ENCODE measurements around the gene RPL23.

DNA sequence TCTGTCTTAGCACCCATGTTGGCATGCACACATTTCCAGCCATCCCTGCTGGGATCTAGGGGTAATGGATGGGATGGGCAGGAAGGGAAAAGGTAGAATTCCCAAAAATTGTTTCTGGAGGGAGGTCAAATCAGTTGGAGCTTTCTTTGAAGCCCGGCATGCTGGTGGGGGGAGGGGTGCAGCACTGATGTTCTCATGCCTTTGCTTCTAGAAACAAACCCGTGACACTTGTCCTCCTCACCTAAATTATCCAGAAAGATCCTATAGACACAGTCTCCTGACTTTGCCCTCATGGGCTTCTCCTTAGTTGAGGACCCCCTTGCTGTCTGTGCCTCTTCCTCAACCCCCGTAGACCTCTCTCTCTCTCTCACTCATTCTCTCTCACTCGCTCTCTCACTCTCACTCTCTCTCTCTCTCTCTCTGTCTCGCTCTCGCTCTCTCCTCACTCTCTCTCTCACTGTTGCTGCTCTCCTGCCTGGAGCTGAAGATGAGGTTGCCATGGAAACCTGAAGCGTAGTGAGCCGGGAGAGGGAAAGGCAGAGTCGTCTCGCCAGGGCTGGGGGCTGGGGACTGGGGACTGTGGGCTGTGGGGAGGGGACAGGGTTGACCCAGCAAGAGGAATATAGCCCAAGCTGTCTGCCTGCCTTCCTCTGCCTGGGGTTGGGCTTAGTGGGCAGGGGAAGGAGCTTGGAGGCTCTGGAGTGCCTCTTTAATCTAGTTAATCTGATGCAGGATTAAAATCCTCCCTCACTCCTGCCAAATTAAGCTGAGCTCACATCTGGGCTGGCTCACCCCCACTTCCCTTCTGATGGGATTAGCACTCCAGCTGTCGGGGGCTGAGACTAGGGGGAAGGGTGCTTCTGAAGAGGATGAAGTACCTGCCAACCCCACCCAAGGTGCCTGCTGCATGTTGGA lies 32.5 kb upstream of the RPL23 start:
- TF ChIP-seq CTCF (IDR thresholded peaks at IDR 0.05) (no peak), POLR2A (IDR thresholded peaks at IDR 0.05) (no peak)

Measured in esophagus squamous epithelium (tissue), 4 donors.